K562 (cell line): ENCODE data around the gene LMAN2. TPM values are rescaled to one million over a fixed set of nuclear protein-coding genes. Genes with fewer than 3 reads are reported as not detected.

Source experiments
- HSF4 ChIP-seq: fragments of 250-450 bp; sonication (Bioruptor Pico); IDR thresholded peaks from 2 replicates; pipeline ENCODE4 v2.1.2; 2022; ENCODE audit warnings: mild to moderate bottlenecking, moderate library complexity, borderline replicate concordance
- NCOA2 ChIP-seq, 2 experiments: fragments of 450-650 bp; IDR thresholded peaks; 2 replicates each; pipeline ENCODE4 v1.6.1; 2018; ENCODE audit warnings: mild to moderate bottlenecking in 2 of 2, moderate library complexity in 1 of 2; ENCODE audit not compliant: partially characterized antibody in 2 of 2
- PYGO2 ChIP-seq: fragments of 450-650 bp; IDR thresholded peaks from 2 replicates; pipeline ENCODE4 v1.6.1; 2016; ENCODE audit warnings: mild to moderate bottlenecking, missing genetic modification characterization, moderate library complexity, missing compliant biosample characterization
- RFX7 ChIP-seq: fragments of 250-450 bp; sonication (Bioruptor Pico); IDR thresholded peaks from 2 replicates; pipeline ENCODE4 v1.5.1; 2021; ENCODE audit warnings: mild to moderate bottlenecking
- SUPT5H ChIP-seq: fragments of 450-650 bp; IDR thresholded peaks from 2 replicates; pipeline ENCODE4 v1.6.1; 2016
- TAF15 ChIP-seq: fragments of 200-400 bp; formaldehyde crosslinking; IDR thresholded peaks from 2 replicates; pipeline ENCODE4 v1.6.1; 2017; ENCODE audit warnings: mild to moderate bottlenecking, low read depth, low read length, moderate library complexity
- TOE1 ChIP-seq, 2 experiments: fragments of 450-650 bp in 1 of 2; sonication (generic) in 1 of 2; formaldehyde crosslinking in 1 of 2; IDR thresholded peaks; 2 replicates each; pipeline versions ENCODE4 v1.7.1 to v1.8.0; 2016 to 2022; ENCODE audit warnings: borderline replicate concordance in 2 of 2, mild to moderate bottlenecking in 2 of 2, antibody characterized with exemption in 1 of 2, inconsistent platforms in 1 of 2, low read depth in 1 of 2, missing genetic modification reagents in 1 of 2, moderate library complexity in 1 of 2
- TSC22D4 ChIP-seq: fragments of 450-650 bp; IDR thresholded peaks from 2 replicates; pipeline ENCODE4 v1.6.1; 2016; ENCODE audit warnings: missing genetic modification characterization, missing biosample characterization, control low read depth
- YBX1 ChIP-seq: fragments of 450-650 bp; IDR thresholded peaks from 2 replicates; pipeline ENCODE4 v1.7.1; 2016; ENCODE audit warnings: mild to moderate bottlenecking
- polyA plus RNA-seq, 8 experiments: library from polyadenylated mRNA; depleted of rRNA in 4 of 8; stranded (reverse) in 5 of 8; unstranded in 3 of 8; fragments of >200 nt; fragmentation: Nextera tagmentation in 2 of 8; fragmentation: Illumina TruSeq in 1 of 8; extraction: Ambion mirVana in 2 of 8; extraction: Trizol in 1 of 8; gene quantifications; 2 replicates each; pipeline versions ENCODE4 v1.2.1 to v1.2.3, GENCODE V29; 2011 to 2014; ENCODE audit warnings: inconsistent platforms in 1 of 8, missing spikeins in 1 of 8
- total RNA-seq, 7 experiments: library from RNA; depleted of rRNA in 6 of 7; stranded (reverse); fragments of >200 nt in 6 of 7; fragmentation: Illumina TruSeq in 2 of 7; extraction: Trizol in 2 of 7; gene quantifications; 2 replicates each; pipeline versions ENCODE4 v1.2.1 to v1.2.3, GENCODE V29; 2011 to 2021; ENCODE audit warnings: low replicate concordance in 1 of 7
- TF ChIP-seq, protein P1 (sequence below): fragments of 450-650 bp; IDR thresholded peaks from 2 replicates; pipeline ENCODE4 v1.6.1; 2018; ENCODE audit not compliant: partially characterized antibody
- TF ChIP-seq, protein P2 (sequence below): sonication (generic); formaldehyde crosslinking; IDR thresholded peaks from 2 replicates; pipeline ENCODE4 v1.8.1; 2023; ENCODE audit warnings: mild to moderate bottlenecking, missing genetic modification reagents
- TF ChIP-seq, protein P3 (sequence below): fragments of 150-350 bp; conservative IDR thresholded peaks from 2 replicates; pipeline ENCODE4 v1.6.1; 2014; ENCODE audit warnings: low read length
- TF ChIP-seq, protein P4 (sequence below): fragments of 200-800 bp; sonication (Bioruptor generic); IDR thresholded peaks from 2 replicates; pipeline ENCODE4 v1.6.1; 2017; ENCODE audit warnings: missing genetic modification characterization, missing compliant biosample characterization
- TF ChIP-seq, protein P5 (sequence below): fragments of 450-650 bp; formaldehyde crosslinking; IDR thresholded peaks from 2 replicates; pipeline ENCODE4 v1.4.0; 2020; ENCODE audit warnings: mild to moderate bottlenecking, mixed read lengths

The LMAN2 gene
- total and polyA plus RNA-seq, 9 of the 15 experiments (the other 6 are each of a cell fraction or from before 2014, with no cell fraction given), result 2.7 to 254 (median 136) TPM

DNA sequence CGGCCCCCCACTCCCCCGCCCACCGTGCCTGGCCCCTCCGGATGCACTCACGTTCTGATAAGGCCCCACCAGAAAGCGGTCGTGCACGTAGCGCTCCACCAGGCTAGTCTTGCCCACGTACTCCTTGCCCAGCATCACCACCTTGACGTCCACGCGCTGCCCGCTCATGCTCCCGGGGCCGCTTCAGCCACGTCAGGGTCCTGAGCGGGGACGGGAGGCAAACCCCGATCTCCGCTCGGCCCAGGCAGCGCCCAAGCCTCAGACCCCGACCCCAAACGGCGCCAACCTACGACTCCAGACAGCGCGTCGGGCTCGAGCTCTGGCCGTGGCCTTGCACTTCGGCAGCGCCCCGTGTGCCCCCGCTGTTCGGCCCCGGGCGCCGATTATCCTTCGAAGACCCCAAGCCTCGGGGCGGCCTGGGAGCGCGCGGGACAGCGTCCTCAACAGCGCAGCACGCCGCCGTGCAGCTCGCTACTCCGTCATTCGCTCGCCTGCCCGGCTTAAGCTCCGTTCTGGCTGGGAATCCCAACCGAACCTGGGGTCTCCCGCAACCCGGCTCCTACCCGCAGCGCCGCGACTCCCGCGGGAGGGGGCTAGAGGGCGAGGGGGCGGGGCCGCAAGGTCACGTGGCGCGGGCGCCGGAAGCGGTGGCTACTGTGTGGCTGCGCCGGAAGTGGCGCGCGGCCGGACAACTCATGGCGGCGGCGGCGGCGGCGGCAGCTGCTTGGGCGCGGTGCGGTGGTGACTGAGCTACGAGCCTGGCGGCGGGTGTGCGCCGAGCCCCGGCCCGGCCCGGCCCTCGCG is 48.1 kb downstream of the LMAN2 start, which contains the start of the genes PRELID1 and RAB24 (continued):
- TF ChIP-seq, protein P1, sequence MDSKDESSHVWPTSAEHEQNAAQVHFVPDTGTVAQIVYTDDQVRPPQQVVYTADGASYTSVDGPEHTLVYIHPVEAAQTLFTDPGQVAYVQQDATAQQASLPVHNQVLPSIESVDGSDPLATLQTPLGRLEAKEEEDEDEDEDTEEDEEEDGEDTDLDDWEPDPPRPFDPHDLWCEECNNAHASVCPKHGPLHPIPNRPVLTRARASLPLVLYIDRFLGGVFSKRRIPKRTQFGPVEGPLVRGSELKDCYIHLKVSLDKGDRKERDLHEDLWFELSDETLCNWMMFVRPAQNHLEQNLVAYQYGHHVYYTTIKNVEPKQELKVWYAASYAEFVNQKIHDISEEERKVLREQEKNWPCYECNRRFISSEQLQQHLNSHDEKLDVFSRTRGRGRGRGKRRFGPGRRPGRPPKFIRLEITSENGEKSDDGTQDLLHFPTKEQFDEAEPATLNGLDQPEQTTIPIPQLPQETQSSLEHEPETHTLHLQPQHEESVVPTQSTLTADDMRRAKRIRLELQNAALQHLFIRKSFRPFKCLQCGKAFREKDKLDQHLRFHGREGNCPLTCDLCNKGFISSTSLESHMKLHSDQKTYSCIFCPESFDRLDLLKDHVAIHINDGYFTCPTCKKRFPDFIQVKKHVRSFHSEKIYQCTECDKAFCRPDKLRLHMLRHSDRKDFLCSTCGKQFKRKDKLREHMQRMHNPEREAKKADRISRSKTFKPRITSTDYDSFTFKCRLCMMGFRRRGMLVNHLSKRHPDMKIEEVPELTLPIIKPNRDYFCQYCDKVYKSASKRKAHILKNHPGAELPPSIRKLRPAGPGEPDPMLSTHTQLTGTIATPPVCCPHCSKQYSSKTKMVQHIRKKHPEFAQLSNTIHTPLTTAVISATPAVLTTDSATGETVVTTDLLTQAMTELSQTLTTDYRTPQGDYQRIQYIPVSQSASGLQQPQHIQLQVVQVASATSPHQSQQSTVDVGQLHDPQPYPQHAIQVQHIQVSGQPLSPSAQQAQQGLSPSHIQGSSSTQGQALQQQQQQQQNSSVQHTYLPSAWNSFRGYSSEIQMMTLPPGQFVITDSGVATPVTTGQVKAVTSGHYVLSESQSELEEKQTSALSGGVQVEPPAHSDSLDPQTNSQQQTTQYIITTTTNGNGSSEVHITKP, result no peak
- TF ChIP-seq NCOA2 (IDR thresholded peaks at IDR 0.05; ENCODE audit: partially characterized antibody in 2 of 2) (no peak), YBX1 (no peak), SUPT5H (peak; percentile 77), HSF4 (CRISPR knock-in tag) (no peak), TSC22D4 (no peak), RFX7 (CRISPR knock-in tag) (no peak), TAF15 (no peak), TOE1 (IDR thresholded peaks at IDR 0.05; ENCODE audit: borderline replicate concordance) (peak; percentile 85), TOE1 (CRISPR knock-in tag; IDR thresholded peaks at IDR 0.05; ENCODE audit: borderline replicate concordance, low read depth) (no peak), PYGO2 (tag) (no peak)
- TF ChIP-seq, protein P2, sequence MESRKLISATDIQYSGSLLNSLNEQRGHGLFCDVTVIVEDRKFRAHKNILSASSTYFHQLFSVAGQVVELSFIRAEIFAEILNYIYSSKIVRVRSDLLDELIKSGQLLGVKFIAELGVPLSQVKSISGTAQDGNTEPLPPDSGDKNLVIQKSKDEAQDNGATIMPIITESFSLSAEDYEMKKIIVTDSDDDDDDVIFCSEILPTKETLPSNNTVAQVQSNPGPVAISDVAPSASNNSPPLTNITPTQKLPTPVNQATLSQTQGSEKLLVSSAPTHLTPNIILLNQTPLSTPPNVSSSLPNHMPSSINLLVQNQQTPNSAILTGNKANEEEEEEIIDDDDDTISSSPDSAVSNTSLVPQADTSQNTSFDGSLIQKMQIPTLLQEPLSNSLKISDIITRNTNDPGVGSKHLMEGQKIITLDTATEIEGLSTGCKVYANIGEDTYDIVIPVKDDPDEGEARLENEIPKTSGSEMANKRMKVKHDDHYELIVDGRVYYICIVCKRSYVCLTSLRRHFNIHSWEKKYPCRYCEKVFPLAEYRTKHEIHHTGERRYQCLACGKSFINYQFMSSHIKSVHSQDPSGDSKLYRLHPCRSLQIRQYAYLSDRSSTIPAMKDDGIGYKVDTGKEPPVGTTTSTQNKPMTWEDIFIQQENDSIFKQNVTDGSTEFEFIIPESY (CRISPR knock-in tag), result peak; percentile 57; the same call in 1 of the 2 replicates
- TF ChIP-seq, protein P3, sequence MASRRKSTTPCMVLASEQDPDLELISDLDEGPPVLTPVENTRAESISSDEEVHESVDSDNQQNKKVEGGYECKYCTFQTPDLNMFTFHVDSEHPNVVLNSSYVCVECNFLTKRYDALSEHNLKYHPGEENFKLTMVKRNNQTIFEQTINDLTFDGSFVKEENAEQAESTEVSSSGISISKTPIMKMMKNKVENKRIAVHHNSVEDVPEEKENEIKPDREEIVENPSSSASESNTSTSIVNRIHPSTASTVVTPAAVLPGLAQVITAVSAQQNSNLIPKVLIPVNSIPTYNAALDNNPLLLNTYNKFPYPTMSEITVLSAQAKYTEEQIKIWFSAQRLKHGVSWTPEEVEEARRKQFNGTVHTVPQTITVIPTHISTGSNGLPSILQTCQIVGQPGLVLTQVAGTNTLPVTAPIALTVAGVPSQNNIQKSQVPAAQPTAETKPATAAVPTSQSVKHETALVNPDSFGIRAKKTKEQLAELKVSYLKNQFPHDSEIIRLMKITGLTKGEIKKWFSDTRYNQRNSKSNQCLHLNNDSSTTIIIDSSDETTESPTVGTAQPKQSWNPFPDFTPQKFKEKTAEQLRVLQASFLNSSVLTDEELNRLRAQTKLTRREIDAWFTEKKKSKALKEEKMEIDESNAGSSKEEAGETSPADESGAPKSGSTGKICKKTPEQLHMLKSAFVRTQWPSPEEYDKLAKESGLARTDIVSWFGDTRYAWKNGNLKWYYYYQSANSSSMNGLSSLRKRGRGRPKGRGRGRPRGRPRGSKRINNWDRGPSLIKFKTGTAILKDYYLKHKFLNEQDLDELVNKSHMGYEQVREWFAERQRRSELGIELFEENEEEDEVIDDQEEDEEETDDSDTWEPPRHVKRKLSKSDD, result no peak
- TF ChIP-seq, protein P4, sequence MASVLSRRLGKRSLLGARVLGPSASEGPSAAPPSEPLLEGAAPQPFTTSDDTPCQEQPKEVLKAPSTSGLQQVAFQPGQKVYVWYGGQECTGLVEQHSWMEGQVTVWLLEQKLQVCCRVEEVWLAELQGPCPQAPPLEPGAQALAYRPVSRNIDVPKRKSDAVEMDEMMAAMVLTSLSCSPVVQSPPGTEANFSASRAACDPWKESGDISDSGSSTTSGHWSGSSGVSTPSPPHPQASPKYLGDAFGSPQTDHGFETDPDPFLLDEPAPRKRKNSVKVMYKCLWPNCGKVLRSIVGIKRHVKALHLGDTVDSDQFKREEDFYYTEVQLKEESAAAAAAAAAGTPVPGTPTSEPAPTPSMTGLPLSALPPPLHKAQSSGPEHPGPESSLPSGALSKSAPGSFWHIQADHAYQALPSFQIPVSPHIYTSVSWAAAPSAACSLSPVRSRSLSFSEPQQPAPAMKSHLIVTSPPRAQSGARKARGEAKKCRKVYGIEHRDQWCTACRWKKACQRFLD (CRISPR knock-in tag), result peak; percentile 54; the same call in 1 of the 2 replicates
- TF ChIP-seq, protein P5, sequence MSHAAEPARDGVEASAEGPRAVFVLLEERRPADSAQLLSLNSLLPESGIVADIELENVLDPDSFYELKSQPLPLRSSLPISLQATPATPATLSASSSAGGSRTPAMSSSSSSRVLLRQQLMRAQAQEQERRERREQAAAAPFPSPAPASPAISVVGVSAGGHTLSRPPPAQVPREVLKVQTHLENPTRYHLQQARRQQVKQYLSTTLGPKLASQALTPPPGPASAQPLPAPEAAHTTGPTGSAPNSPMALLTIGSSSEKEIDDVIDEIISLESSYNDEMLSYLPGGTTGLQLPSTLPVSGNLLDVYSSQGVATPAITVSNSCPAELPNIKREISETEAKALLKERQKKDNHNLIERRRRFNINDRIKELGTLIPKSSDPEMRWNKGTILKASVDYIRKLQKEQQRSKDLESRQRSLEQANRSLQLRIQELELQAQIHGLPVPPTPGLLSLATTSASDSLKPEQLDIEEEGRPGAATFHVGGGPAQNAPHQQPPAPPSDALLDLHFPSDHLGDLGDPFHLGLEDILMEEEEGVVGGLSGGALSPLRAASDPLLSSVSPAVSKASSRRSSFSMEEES, result peak; percentile 93
